HepG2 (cell line): Measurements from ENCODE around the gene SCAF8. TPM values are rescaled to one million over a fixed set of nuclear protein-coding genes. Genes with fewer than 3 reads are reported as not detected.

ENCODE experiments used
- ATAC-seq: fragments of 200-7000 bp; cut with Tn5 transposase; 3 replicates; pipeline ENCODE4 v1.9.1; 2020; ENCODE audit warnings: mild to moderate bottlenecking, moderate library complexity
- BruUV-seq: library from RNA; stranded (reverse); fragments of 400-500 nt; replicated peaks from 2 replicates; lab custom pipeline; 2021; lab: Mats Ljungman, UMichigan
- CTCF ChIA-PET: fragments of 300-600 bp; formaldehyde crosslinking; extraction: SDS; loops from one replicate; lab custom pipeline; 2021; ENCODE audit warnings: low total read pairs, inconsistent platforms, low intra/inter-chr PET ratio; lab: Yijun Ruan, JAX
- POLR2A ChIA-PET: fragments of 350-600 bp; sonication (Branson Sonifier 250); formaldehyde crosslinking; loops from one replicate; lab custom pipeline; 2020; ENCODE audit warnings: antibody characterized with exemption, inconsistent platforms; lab: Yijun Ruan, JAX
- DNase-seq: peaks from one replicate; pipeline ENCODE4 v3.0.0-alpha.2; 2015; ENCODE audit warnings: low spot score
- FAIRE-seq: peaks from 3 replicates; lab custom pipeline; 2011; peaks lifted over from hg19 to GRCh38; lab: Jason Lieb, UNC
- H2AFZ ChIP-seq: one replicate; pipeline ENCODE4 v1.6.1; 2011; ENCODE audit warnings: low read length, inconsistent platforms
- H3K27ac ChIP-seq: fragments of 300-600 bp; 3 replicates; pipeline ENCODE4 v1.8.0; 2011; ENCODE audit warnings: mixed run types, mild to moderate bottlenecking, mixed read lengths, low read length, inconsistent platforms; ENCODE audit not compliant: insufficient read depth; ENCODE audit errors: extremely low read length
- H3K27me3 ChIP-seq, 2 experiments: fragments of 200-600 bp in 1 of 2; 2 replicates in 1 of 2; 3 replicates in 1 of 2; pipeline versions ENCODE4 v1.6.0 to v1.8.0; 2011; ENCODE audit warnings: low read length in 2 of 2, mild to moderate bottlenecking in 2 of 2, moderate library complexity in 2 of 2, inconsistent platforms in 1 of 2; ENCODE audit not compliant: insufficient read depth in 2 of 2, control insufficient read depth in 1 of 2
- H3K36me3 ChIP-seq, 2 experiments: fragments of 200-600 bp in 1 of 2; replicated peaks in 1 of 2; 2 replicates in 1 of 2; 3 replicates in 1 of 2; pipeline versions ENCODE4 v1.5.1 to v1.8.0; 2011; ENCODE audit warnings: low read length in 2 of 2, inconsistent platforms in 1 of 2; ENCODE audit not compliant: insufficient read depth in 2 of 2, control insufficient read depth in 1 of 2
- H3K4me1 ChIP-seq: 2 replicates; pipeline ENCODE4 v1.5.1; 2012; ENCODE audit warnings: low read length, inconsistent platforms; ENCODE audit not compliant: insufficient read depth
- H3K4me2 ChIP-seq: 2 replicates; pipeline ENCODE4 v1.6.0; 2011; ENCODE audit warnings: low read depth, low read length, inconsistent platforms
- H3K4me3 ChIP-seq, 3 experiments: fragments of 200-600 bp in 1 of 3; sonication (generic), shearing (Covaris generic) in 1 of 3; replicated peaks in 1 of 3; 2 replicates each; pipeline ENCODE4 v1.5.1; 2011 to 2016; ENCODE audit warnings: low read length in 3 of 3, inconsistent platforms in 2 of 3, low read depth in 2 of 3, mild to moderate bottlenecking in 2 of 3, control low read depth in 1 of 3, mixed read lengths in 1 of 3; ENCODE audit not compliant: insufficient read depth in 1 of 3
- H3K79me2 ChIP-seq: one replicate; pipeline ENCODE4 v1.6.1; 2011; ENCODE audit warnings: low read length, inconsistent platforms; ENCODE audit not compliant: insufficient read depth
- H3K9ac ChIP-seq: 2 replicates; pipeline ENCODE4 v1.6.0; 2011; ENCODE audit warnings: mild to moderate bottlenecking, low read depth, low read length, inconsistent platforms; ENCODE audit not compliant: insufficient read depth
- H3K9me3 ChIP-seq: 2 replicates; pipeline ENCODE4 v1.5.1; 2012; ENCODE audit warnings: mild to moderate bottlenecking, low read length
- H4K20me1 ChIP-seq: 2 replicates; pipeline ENCODE4 v1.6.0; 2011; ENCODE audit warnings: inconsistent platforms, mild to moderate bottlenecking, low read length, moderate library complexity; ENCODE audit not compliant: insufficient read depth
- CENPX ChIP-seq: sonication (generic); formaldehyde crosslinking; IDR thresholded peaks from 2 replicates; pipeline ENCODE4 v1.9.0; 2021; ENCODE audit warnings: mild to moderate bottlenecking, missing genetic modification reagents, moderate library complexity
- HOXA7 ChIP-seq: sonication (generic); formaldehyde crosslinking; IDR thresholded peaks from 2 replicates; pipeline ENCODE4 v1.8.1; 2022; ENCODE audit warnings: mild to moderate bottlenecking, missing genetic modification reagents, moderate library complexity
- NKX3-1 ChIP-seq: sonication (generic); formaldehyde crosslinking; IDR thresholded peaks from 2 replicates; pipeline ENCODE4 v1.5.0; 2020; ENCODE audit warnings: missing genetic modification reagents
- ZFAT ChIP-seq: sonication (generic); formaldehyde crosslinking; conservative IDR thresholded peaks from 2 replicates; pipeline ENCODE4 v1.8.1; 2023; ENCODE audit warnings: missing genetic modification reagents, inconsistent platforms
- ZNF143 ChIP-seq: sonication (generic); formaldehyde crosslinking; IDR thresholded peaks from 2 replicates; pipeline ENCODE4 v1.4.0; 2020; ENCODE audit warnings: missing genetic modification reagents
- ZNF484 ChIP-seq: sonication (generic); formaldehyde crosslinking; IDR thresholded peaks from 2 replicates; pipeline ENCODE4 v1.5.1; 2020; ENCODE audit warnings: mild to moderate bottlenecking, low read depth, missing genetic modification reagents, borderline replicate concordance
- WGBS: methylation state at CpG from one replicate; pipeline ENCODE4 v1.1.6; 2017; ENCODE audit warnings: low lambda C conversion rate; 5-methylcytosine and 5-hydroxymethylcytosine counted together
- in situ Hi-C: cut with HindIII; loops from 2 replicates; pipeline ENCODE4 v1.10.0; 2017; ENCODE audit warnings: low pct_unique_long_range_greater_than_20kb; ENCODE audit not compliant: extremely low pct_ligation_motif_present
- intact Hi-C: fragments of 100-400 bp; cut with micrococcal nuclease; formaldehyde crosslinking; loops from one replicate; pipeline ENCODE4 v1.10.0; 2022; ENCODE audit not compliant: unreplicated experiment
- polyA plus RNA-seq, 8 experiments: library from polyadenylated mRNA; depleted of rRNA in 3 of 8; stranded (reverse) in 7 of 8; unstranded in 1 of 8; fragments of >200 nt; fragmentation: Illumina TruSeq in 4 of 8; extraction: Trizol in 4 of 8; gene quantifications; 2 replicates each; pipeline versions ENCODE4 v1.2.1 to v1.2.3, GENCODE V29; 2011 to 2016; ENCODE audit warnings: low read depth in 4 of 8, missing spikeins in 1 of 8, mixed read lengths in 1 of 8; ENCODE audit not compliant: insufficient read depth in 1 of 8
- total RNA-seq, 5 experiments: library from RNA; depleted of rRNA; stranded (reverse); fragments of >200 nt; fragmentation: Illumina TruSeq; extraction: Trizol; gene quantifications; 2 replicates each; pipeline ENCODE4 v1.2.3, GENCODE V29; 2016; ENCODE audit warnings: low read depth in 1 of 5
- TF ChIP-seq, protein P1 (sequence below): IDR thresholded peaks from 2 replicates; pipeline ENCODE4 v1.6.1; 2016; ENCODE audit warnings: mild to moderate bottlenecking
- TF ChIP-seq, protein P2 (sequence below): sonication (generic); formaldehyde crosslinking; IDR thresholded peaks from 2 replicates; pipeline ENCODE4 v1.4.0; 2020; ENCODE audit warnings: mild to moderate bottlenecking, missing genetic modification reagents
- TF ChIP-seq, protein P3 (sequence below): sonication (generic); formaldehyde crosslinking; IDR thresholded peaks from 2 replicates; pipeline ENCODE4 v1.8.0; 2022; ENCODE audit warnings: low read depth, missing genetic modification reagents
- TF ChIP-seq, protein P4 (sequence below): sonication (generic); formaldehyde crosslinking; IDR thresholded peaks from 2 replicates; pipeline ENCODE4 v1.8.1; 2023; ENCODE audit warnings: mild to moderate bottlenecking, inconsistent platforms, moderate library complexity, missing genetic modification reagents, borderline replicate concordance
- TF ChIP-seq, protein P5 (sequence below): sonication (generic); formaldehyde crosslinking; IDR thresholded peaks from 2 replicates; pipeline ENCODE4 v1.8.0; 2022; ENCODE audit warnings: mild to moderate bottlenecking, missing genetic modification reagents; ENCODE audit not compliant: insufficient replicate concordance
- TF ChIP-seq, protein P6 (sequence below): sonication (generic); formaldehyde crosslinking; conservative IDR thresholded peaks from 2 replicates; pipeline ENCODE4 v1.8.1; 2023; ENCODE audit warnings: missing genetic modification reagents
- TF ChIP-seq, protein P7 (sequence below): sonication (generic); formaldehyde crosslinking; conservative IDR thresholded peaks from 2 replicates; pipeline ENCODE4 v1.8.0; 2022; ENCODE audit warnings: low read depth, missing genetic modification reagents

SCAF8 gene
- total and polyA plus RNA-seq, 2 of the 13 experiments (the other 11 are each of a cell fraction or from before 2014, with no cell fraction given) = 15.3 to 40.8 TPM

DNA sequence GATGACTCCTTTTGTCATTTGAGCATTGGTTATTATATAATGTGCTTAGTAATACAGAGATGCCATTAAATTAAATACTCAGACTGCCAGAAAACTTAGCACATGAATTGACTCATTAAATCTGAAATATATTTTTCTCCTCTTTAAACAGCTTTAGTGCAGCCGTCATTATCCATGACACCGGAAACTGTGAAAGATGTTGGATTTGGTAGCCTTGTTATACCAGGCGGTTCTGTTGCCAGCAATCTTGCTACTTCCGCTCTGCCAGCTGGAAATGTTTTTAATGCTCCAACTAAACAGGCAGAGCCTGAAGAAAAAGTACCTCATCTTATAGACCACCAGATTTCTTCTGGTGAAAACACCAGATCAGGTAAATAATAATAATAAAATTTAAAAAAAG, 97.6 kb downstream of the SCAF8 start:
- no peak for ATAC-seq
- Histone ChIP-seq H3K79me2 (no peaks in the 10 kb centered on the region), H4K20me1 (no peaks in the 10 kb centered on the region), H3K27ac (no peak overlapping the region), H3K36me3 (peaks cover 17 to 63% of the 10 kb centered on the region in 2 experiments), H3K27me3 (no peaks in the 10 kb centered on the region), H3K4me3 (no peak overlapping the region), H3K9me3 (no peaks in the 10 kb centered on the region), H3K4me1 (no peaks in the 10 kb centered on the region), H3K4me2 (no peak overlapping the region), H2AFZ (no peak overlapping the region), H3K9ac (no peak overlapping the region)
- ChIA-PET CTCF (no interaction called here), POLR2A (interaction anchor here (1.2 kb wide), 1 partner anchor 96 kb away, joined by 3 read pairs; no protein-coding TSS in a partner anchor)
- no TSS peak for BruUV-seq
- intact Hi-C loops = no loop called here
- FAIRE-seq = no peak
- in situ Hi-C loops = no loop called here
- no peak for DNase-seq
- TF ChIP-seq, protein P1, sequence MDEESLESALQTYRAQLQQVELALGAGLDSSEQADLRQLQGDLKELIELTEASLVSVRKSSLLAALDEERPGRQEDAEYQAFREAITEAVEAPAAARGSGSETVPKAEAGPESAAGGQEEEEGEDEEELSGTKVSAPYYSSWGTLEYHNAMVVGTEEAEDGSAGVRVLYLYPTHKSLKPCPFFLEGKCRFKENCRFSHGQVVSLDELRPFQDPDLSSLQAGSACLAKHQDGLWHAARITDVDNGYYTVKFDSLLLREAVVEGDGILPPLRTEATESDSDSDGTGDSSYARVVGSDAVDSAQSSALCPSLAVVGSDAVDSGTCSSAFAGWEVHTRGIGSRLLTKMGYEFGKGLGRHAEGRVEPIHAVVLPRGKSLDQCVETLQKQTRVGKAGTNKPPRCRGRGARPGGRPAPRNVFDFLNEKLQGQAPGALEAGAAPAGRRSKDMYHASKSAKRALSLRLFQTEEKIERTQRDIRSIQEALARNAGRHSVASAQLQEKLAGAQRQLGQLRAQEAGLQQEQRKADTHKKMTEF (CRISPR knock-in tag) = no peak
- no peak for TF ChIP-seq ZNF484 (CRISPR knock-in tag)
- no peak for TF ChIP-seq HOXA7
- TF ChIP-seq CENPX (CRISPR knock-in tag) = no peak
- TF ChIP-seq ZNF143 (CRISPR knock-in tag) = no peak
- TF ChIP-seq, protein P2, sequence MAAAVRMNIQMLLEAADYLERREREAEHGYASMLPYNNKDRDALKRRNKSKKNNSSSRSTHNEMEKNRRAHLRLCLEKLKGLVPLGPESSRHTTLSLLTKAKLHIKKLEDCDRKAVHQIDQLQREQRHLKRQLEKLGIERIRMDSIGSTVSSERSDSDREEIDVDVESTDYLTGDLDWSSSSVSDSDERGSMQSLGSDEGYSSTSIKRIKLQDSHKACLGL = no peak
- TF ChIP-seq NKX3-1 = no peak
- TF ChIP-seq, protein P3, sequence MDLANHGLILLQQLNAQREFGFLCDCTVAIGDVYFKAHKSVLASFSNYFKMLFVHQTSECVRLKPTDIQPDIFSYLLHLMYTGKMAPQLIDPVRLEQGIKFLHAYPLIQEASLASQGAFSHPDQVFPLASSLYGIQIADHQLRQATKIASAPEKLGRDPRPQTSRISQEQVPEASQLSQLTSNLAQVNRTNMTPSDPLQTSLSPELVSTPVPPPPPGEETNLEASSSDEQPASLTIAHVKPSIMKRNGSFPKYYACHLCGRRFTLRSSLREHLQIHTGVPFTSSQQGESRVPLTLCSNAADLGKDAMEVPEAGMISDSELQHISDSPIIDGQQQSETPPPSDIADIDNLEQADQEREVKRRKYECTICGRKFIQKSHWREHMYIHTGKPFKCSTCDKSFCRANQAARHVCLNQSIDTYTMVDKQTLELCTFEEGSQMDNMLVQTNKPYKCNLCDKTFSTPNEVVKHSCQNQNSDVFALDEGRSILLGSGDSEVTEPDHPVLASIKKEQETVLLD (CRISPR knock-in tag) = no peak
- TF ChIP-seq, protein P4, sequence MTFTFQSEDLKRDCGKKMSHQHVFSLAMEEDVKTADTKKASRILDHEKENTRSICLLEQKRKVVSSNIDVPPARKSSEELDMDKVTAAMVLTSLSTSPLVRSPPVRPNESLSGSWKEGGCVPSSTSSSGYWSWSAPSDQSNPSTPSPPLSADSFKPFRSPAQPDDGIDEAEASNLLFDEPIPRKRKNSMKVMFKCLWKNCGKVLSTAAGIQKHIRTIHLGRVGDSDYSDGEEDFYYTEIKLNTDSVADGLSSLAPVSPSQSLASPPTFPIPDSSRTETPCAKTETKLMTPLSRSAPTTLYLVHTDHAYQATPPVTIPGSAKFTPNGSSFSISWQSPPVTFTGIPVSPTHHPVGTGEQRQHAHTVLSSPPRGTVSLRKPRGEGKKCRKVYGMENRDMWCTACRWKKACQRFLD (CRISPR knock-in tag) = no peak
- TF ChIP-seq ZFAT (CRISPR knock-in tag) = no peak
- TF ChIP-seq, protein P5, sequence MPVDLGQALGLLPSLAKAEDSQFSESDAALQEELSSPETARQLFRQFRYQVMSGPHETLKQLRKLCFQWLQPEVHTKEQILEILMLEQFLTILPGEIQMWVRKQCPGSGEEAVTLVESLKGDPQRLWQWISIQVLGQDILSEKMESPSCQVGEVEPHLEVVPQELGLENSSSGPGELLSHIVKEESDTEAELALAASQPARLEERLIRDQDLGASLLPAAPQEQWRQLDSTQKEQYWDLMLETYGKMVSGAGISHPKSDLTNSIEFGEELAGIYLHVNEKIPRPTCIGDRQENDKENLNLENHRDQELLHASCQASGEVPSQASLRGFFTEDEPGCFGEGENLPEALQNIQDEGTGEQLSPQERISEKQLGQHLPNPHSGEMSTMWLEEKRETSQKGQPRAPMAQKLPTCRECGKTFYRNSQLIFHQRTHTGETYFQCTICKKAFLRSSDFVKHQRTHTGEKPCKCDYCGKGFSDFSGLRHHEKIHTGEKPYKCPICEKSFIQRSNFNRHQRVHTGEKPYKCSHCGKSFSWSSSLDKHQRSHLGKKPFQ = no peak
- TF ChIP-seq, protein P6, sequence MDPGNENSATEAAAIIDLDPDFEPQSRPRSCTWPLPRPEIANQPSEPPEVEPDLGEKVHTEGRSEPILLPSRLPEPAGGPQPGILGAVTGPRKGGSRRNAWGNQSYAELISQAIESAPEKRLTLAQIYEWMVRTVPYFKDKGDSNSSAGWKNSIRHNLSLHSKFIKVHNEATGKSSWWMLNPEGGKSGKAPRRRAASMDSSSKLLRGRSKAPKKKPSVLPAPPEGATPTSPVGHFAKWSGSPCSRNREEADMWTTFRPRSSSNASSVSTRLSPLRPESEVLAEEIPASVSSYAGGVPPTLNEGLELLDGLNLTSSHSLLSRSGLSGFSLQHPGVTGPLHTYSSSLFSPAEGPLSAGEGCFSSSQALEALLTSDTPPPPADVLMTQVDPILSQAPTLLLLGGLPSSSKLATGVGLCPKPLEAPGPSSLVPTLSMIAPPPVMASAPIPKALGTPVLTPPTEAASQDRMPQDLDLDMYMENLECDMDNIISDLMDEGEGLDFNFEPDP (CRISPR knock-in tag) = no peak
- TF ChIP-seq, protein P7, sequence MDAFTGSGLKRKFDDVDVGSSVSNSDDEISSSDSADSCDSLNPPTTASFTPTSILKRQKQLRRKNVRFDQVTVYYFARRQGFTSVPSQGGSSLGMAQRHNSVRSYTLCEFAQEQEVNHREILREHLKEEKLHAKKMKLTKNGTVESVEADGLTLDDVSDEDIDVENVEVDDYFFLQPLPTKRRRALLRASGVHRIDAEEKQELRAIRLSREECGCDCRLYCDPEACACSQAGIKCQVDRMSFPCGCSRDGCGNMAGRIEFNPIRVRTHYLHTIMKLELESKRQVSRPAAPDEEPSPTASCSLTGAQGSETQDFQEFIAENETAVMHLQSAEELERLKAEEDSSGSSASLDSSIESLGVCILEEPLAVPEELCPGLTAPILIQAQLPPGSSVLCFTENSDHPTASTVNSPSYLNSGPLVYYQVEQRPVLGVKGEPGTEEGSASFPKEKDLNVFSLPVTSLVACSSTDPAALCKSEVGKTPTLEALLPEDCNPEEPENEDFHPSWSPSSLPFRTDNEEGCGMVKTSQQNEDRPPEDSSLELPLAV (CRISPR knock-in tag) = no peak
- 97% methylated on average over 4 of the region's 4 CpGs for WGBS
